HG03432 (cell line): ENCODE data around the gene ATXN10.

Experiments
- ATAC-seq: cut with Tn5 transposase; IDR thresholded peaks from one replicate; pipeline ENCODE4 v1.9.1; 2021; ENCODE audit warnings: mild to moderate bottlenecking, moderate library complexity; ENCODE audit not compliant: unreplicated experiment

Gene ATXN10

DNA sequence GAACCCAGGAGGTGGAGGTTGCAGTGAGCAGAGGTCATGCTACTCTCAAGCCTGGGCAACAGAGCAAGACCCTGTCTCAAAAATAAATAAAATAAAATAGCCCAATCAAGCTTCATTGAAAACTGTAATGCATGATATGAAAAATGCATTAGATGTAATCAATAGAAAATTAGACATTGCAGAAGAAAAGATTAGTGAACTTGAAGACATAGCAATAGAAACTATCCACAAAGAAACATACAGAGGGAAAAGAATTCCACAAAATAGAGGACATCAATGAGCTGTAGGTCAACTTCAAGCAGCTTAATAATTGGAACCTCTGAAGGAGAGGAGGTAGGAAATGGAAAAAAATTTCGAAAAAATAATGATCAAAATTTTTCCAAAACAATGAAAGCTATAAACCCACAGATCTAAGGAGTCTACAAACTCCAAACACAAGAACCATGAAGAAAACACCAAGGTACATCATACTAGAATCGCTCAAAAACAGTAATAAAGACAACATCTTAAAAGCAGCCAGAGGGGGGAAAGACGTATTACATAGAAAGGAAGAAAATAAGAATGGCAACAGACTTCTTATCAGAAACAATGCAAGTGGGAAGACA, 201.1 kb downstream of the ATXN10 start:
- no peak for ATAC-seq

DNA sequence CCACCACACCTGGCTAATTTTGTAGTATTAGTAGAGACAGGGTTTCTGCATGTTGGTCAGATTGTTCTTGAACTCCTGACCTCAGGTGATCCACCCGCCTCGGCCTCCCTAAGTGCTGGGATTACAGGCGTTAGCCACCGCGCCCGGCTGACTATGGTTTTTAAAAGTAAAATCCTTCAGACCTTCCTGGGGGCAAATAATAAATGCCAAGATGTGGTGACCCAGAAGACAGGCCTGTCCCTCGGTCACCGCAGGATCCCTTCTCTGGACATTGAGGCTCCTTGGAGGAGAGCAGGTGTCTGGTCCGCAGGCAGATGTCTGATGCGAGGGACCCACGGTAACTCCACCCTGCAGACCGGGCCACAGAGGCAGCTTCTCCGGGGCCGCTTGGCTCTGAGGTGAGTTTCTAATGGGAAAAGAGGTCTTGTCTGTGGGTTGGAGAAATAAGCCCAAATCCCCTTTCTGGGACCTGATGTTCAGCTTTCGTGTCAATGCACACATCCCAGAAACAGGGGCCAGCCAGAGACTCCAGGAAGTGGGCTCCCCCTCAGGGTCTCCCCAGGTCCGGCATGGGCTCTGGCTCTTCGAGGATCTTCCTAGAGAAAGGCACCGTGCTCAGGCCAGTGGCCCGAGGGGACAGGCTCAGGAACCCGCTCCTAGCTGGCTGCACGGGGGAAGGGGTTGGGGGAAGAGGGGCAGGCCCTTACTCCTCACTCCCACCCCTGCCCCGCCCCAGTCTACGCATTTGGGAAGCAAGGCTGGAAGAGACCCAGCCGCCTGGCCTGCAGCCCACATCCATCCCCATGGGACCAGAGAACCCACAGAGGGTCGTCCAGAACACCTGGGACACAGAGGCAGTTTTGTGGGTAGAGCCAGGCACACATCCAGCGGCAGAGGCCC, 204.8 kb downstream of the ATXN10 start:
- no peak for ATAC-seq

DNA sequence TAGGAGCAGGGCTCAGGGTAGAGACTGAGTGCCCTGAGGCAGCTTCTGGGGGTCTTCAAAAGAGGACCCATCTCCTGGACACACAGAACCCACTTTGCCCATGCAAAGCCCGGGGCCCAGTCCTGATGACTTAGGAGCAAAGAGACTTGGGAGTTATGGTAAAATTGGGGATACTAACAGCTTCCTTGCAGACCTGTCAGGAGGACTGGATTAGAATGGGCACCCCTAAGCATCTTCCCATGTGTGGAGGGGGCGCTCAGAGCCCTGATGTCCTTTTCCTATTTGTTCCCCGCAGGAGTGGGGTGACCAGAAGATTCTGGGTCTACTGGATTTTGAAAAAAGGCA, 205.4 kb downstream of the ATXN10 start:
- no peak for ATAC-seq

DNA sequence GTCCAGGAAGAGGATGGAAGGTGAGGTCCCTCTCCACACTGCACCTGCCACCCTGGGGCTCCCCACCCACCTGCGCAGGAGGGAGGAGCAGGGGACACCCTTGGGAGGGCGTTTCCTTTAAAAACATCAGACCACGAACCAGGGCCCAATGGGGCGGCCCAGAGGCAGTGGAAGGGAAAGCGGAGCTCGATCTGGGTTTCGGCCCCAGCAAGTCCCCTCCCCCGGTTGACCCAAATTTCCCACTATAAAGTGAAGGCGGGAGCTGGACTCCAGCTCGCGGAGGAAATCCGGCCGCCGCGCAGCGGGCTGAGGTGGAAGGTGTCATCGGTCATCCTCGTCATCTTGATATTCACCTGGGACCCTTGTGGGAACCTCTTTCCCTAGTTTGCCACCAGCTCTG, 206.0 kb downstream of the ATXN10 start:
- no peak for ATAC-seq

DNA sequence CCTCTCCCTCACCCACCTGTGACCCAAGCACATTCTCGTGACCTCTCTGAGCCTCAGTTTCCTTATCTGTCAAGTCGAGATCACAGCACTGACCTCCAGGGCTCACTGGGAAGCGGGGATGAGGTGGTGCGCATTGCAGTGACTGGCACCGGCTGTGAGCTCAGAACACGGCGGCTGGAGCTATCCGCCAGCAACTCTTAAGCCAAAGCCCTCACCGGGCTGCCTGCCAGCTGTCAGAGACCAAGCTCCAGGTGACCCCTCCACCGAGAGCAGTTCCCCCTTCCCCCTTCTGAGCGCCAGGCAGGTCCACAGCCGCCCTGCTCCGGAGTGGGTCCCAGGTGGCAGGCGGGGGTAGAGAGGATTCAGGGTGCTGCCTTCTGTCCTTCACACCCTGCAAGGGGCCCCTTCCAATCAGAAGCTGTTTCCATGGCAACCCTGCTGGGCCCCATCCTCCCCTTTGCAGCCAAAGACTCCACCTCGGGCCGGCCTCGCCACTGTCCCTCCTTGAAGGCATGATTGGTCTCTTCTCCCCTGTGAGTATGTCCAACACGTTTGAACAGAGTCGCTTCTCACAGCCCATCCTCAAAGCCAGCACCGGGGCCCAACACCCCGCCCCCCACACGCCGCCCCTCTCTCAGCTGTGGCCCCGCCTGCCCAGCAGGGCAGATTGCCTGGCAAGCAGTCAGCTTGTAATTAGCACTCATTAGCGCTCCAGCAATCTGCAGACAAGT, 206.6 kb downstream of the ATXN10 start:
- ATAC-seq, result no peak

DNA sequence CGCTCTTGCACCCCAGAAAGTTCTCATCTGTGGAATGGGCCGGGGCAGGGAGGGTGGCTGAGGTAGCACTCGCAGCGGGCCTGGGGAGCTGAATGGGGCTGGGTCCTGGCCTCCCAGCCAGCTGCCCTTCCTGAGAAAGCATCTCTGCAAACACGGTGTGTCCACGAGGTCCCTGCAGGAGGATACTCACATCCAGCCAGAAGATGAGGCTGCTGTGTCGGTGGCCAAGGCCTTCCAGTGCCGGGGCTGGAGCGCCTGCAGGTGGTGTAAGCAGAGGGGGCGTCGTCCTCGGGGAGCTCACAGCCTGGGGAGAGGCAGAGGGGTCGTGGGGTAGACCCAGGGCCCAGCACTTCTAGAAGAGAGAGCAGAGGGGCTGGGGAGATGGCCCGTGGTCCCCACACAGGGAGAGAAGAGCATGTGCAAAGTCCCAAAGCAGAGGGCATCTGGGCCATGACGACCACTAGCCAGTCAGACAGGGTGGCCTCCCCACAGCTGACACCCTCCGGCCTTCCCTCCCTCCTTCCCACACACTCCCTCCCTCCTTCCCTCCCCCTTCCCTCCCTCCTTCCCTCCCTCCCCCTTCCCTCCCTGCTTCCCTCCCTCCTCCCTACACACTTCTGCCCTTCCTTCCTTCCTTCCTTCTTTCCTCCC, 207.4 kb downstream of the ATXN10 start:
- ATAC-seq, result no peak

DNA sequence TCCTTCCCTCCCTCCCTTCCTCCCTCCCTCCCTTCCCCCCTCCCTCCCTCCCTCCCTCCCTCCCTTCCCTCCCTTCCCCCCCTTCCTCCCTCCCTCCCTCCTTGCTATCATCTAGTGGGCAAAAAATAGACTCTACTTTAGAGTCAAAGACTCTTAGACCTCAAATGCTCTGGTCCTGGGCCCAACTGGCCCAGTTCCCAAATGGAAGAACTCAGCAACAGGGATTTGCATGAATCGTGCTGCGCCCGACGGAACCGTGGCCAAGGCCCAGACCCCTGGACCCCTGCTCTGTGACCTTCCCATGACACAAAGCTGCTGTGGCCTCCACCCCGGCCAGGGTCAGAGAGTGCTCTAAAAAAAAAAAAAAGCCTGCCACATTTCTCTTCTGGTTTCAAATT, 207.9 kb downstream of the ATXN10 start:
- ATAC-seq, result no peak

DNA sequence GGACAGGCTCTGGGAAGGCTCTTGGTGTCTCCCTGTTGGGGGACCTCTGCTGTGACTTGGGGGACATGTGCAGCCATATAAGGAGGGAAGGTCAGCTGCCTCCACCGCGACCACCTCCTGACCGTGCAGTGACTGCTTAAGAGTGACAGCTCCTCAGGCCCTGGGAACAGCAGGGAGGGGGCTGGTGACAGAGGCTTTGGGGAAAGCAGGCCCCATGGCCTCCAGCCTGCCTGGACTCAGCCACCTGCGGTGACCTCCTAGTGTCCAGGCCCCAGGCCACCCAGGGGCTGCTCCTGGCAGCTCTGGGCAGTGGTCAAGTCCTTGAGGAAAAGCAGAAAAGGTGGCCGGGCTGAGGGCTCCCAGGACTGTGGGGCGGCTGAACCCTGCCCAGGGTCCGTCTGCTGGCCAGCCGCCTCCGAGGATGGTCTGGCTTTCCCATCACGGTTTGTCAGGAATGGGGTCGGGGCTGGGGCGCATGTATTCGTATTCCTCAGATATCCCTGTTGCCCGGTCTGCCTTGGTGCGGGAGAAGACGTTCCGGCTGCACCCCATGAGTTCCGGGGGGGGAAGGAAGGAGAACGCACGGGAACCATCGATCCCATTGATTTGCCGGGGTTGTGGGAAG, 208.6 kb downstream of the ATXN10 start:
- ATAC-seq, result no peak

DNA sequence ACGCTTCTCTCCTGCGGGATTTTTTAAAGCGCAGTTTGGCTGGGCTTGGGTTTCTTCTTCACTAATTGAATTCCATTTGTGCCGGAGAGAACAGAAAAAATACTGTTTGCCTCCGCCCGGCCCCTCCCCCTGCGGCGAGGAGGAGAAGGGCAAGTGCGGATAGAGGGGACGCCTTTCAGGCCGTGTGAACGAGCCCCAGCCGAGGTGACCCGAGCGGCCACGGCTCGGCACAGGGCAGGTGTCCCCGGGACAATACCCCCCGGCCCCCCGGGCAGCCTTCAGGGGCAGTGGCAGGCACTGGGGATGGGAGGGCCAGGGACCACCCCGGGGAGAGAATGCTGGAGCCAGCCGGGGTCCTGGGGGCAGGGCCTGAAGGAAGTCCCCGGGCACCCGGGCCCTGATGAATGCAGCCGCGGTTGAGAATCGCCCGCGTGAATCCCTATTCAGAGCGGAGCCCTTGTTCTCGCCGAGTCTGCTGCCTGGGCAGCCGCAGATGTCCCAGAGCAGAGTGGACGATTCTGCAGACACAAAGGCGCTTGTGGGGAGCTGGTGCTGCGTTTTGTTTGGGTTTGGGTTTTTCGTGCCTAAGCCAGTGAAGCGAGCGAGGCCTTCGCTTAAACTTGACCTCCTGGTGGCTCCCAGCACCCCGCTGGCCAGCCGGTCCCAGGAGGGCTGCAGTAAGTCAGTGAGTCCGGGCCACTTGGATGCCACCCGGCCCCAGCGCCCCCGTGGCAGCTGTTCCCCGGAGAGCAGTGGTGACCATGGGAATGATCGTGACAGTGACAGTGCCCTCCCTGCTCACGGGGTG, 209.3 kb downstream of the ATXN10 start:
- no peak for ATAC-seq

DNA sequence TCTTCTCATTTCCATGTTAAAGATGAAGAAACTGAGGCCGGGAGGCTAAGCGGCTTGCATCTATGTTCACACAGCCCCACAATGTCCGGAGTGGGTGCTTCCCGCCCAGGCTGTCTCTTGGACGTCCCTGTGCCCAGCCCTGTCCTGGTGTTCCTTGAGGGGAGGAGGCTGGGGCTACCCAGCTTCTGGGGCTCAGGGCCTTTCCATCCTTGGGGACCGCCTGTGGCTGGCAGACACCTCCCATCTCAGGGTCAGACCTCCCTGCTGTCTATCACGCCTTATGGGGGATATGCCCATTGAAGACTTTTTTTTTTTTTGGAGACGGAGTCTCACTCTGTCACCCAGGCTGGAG, 209.9 kb downstream of the ATXN10 start:
- no peak for ATAC-seq

DNA sequence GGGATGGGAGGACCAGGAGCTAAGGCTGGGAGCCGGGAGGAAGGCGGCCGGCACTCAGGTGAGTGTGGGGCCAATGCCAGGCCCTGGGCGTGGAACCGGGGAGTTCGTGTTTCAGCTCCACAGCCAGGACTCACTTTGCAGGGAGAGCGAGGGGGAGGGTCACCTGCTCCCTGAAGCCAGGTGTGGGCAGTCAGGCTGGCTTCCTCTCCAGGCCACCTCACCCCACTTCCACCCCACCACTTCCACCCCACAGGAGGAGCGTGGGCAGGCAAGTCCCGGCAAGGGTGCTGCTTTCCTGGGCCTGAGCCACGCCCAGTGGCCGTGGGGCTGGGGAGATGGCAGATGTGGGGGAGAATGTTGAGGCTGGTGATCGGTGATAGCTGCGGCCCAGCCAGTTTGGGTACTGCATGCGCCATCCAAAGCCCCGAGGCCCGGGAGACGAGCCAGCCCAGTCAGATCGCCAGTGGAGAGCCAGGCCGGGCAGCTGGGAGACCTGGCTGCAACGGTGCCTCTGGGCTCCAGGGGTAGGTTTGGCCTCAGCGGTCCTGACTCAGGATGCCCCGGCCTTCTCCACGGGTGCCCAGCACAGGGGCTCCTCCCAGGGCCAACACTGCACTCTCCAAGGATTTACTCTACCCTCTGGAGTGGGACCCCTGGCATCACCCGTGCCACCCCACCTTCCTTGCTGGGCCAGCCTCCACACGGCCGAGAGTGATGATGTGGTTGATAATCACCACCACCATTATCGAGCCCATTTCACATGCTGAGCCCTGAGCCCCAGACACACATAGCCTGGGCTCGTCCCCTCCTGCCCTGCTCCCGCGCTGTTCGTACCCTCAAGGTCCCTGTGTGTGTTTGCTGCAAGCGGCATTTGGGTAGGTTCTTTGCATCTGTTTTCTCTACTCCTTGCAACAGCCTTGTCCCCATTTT, 211.5 kb downstream of the ATXN10 start:
- ATAC-seq, result no peak

DNA sequence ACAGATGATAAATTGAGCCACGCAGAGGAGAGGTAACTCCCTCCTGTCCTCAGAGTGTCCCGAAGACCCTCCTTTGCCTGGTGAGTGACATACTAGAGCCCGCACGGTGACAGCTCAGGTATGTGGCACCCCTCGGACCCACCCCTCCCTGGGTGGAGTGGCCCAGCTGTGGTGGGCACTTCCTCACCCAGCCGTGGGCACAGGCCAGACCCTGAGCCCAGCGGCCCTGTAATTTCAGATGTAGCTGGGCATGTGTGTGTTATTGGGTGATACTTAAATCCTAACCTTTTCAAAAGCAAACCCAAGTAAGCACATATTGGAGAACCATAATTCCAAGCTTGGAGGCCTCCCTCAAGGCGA, 212.2 kb downstream of the ATXN10 start:
- no peak for ATAC-seq

DNA sequence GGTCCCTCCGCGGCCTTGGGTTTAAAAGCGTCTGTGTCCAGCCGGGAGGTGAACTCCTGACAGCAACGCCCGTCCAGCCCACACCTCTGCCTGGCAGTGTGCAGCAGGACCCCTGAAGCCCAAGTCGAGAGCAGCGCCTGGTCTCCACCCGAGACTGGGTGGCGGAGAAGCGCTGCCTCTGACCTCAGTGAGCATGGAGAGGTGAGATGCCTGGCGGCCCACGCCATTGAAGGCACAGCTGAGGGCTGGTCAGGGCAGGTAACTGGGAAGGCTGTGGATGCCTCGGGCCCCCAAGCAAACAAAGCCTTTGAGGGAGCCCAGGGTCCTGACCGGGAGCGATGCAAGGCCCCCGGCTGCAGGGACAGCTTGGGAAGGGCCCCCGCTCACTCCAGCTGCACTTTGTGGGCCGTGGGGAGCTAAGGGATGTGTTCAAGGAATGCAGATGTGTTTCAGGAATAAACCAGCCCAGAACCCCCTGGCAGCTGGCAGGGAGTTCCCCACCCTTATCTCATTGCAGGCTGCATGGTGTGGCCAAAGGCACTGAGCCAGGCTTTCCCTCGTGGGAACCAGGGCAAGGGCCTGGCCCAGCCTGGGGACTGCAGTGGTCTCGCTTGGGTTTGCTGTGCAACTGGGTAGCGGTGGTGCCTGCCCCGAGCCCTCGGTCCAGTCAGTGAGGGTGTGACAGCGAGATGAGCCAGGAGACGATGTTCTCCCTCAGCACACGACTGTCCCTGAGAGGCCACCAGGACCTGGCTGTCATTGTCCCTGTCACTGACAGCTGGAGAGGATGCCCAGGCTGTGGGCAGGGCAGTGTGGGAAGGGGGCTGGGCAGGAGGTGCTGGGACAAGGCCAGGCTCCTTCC, 212.8 kb downstream of the ATXN10 start:
- ATAC-seq, result no peak

DNA sequence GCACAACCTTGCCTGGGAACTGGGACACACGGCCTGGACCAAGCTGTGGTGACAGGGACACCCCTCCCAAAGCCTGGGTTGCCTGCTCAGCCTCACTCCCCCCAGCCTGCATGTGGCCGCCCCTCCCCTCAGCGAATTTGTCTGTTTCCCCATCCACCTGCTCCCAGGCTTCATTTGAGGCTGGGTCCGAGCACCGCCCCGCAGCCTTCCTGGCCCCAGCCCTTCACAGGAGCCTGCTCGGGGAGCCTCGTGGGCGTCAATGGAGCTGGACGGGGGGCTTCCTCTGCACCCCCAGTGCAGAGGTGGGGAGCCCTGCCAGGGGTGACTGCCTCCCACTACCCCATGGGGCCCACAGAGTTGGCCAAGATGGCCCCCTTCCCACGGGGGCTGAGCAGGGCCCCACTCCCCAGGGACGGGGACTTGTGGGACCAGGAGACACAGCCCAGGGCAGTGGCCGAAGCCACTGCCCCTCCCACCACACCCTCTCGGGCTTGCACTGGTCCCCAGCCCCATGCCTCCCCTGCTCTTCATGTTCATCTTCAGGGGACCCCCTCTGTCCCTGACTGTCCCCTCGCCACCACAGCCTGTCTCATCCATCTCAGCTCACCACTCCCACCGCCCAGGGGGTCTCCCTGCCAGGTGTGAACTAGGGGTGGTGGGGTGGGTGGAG, 213.7 kb downstream of the ATXN10 start:
- ATAC-seq, result no peak

DNA sequence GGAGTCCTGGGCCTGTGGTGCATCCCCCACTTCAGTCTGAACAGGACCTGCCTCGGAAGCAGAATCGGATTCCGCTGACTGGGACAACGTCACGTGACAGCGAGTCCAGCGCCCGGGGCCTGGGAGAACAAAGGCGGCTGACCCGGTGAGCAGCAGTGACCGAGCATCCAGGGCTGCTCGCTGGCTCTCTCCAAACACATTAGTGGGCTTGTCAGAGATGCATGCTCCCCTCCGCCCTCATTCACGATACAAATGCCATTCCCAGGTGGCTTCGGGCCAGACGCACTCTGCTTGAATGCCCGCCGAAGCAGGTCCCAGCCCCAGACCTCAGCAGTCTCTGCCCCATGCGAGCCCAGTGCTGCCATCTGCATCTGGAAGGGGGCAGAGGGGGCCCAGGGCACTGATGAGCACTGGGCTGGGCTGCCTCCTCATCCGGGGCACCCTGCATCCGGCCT, 214.3 kb downstream of the ATXN10 start:
- ATAC-seq, result no peak

DNA sequence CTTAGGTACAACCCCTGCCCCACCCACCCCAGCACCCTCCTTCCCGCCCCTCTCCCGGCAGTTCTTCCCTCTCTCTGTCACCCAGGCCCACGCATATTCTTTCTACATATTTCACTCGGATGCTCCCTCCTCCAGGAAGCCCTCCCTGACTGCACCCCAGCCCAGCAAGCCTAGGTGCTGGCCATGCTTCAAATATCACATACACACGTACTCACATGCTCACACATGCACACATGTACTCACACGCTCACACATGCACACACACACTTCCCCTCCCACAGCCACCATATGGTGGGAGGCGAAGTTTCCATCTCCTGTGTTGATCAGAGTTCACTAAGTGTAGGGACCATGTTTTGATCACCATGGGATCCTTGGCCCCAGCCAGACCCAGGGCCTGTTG, 214.9 kb downstream of the ATXN10 start:
- ATAC-seq, result no peak

DNA sequence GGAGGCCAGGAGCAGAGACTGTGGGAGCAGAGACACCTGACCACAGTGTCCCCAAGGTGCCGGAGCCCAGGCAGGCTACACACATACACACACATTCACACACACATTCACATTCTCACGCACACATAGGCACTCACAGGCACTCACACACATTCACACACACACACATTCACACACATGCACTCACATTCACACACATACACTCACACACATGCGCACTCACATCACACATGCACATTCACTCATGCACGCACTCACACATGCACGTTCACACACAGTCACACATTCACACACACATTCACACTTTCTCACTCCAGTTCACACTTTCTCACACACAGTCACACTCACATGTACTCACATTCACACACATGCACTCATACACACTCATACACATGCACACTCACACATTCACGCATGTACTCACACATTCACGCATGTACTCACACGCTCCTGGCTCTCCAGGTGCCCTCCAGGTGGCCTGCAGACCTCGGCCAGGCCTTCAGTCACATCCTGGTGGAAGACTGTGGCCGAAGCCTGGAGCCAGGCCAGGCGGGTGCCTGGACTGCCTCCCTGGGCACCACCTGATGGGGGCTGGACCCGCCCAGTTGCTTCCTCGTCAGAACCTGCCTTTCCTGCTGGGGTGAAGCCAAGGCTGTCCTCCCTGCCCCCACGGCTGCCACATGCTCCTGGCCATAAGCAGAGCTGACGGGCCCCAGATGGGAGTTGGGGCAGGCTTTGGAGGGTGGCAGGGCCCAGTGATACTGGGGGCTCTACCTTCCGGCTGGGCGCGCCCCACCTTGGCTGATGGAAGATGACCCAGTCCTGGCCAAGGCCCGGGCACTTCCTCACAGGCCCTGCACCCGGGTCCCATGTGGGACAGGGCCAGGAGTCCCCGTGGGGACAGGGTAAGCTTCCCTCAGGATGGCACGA, 215.8 kb downstream of the ATXN10 start:
- no peak for ATAC-seq
